GM12874 (cell line): ENCODE results near the gene NMBR.

Experiments
- CTCF ChIP-seq: IDR thresholded peaks from 2 replicates; pipeline ENCODE4 v1.5.1; 2011; ENCODE audit warnings: low read depth, mild to moderate bottlenecking, control low read depth, low read length, moderate library complexity; ENCODE audit not compliant: insufficient read depth

NMBR gene

GRCh38 chr6:142146828-142147662 lies at the start of gene NMBR, which contains the start of gene VTA1:
TSS of gene NMBR (minus strand) at chr6:142147122. CDS start at chr6:142088658, 58,464 bp downstream.
TSS of gene VTA1 (plus strand) at chr6:142147263. CDS start at chr6:142147288, 25 bp downstream.
- TF ChIP-seq CTCF: peak; percentile 81

- no peak for TF ChIP-seq CTCF
Measured at GRCh38 chr6:142195862-142196541, 49.1 kb upstream of the NMBR start.

- no peak for TF ChIP-seq CTCF
Measured at GRCh38 chr6:142193621-142194020, 46.7 kb upstream of the NMBR start.

GRCh38 chr6:142192343-142192742 lies 45.4 kb upstream of the NMBR start:
- no peak for TF ChIP-seq CTCF

- no peak for TF ChIP-seq CTCF
Measured at GRCh38 chr6:142189057-142189456, 42.1 kb upstream of the NMBR start.

- 0 out of 2 replicates have a peak, but pooled peaks have one; percentile 4 for TF ChIP-seq CTCF
Measured at GRCh38 chr6:142188341-142188740, 41.4 kb upstream of the NMBR start.

- TF ChIP-seq CTCF: no peak
Measured at GRCh38 chr6:142187209-142187608, 40.3 kb upstream of the NMBR start.
